GM12891 (cell line): Measurements from ENCODE around the gene CDK14.

ENCODE experiments used
- POLR2A ChIP-seq: IDR thresholded peaks from 2 replicates; pipeline ENCODE4 v1.6.1; 2011; ENCODE audit warnings: low read depth, low read length, control low read depth
- POLR2AphosphoS5 ChIP-seq: IDR thresholded peaks from 2 replicates; pipeline ENCODE4 v1.6.1; 2011; ENCODE audit warnings: low read depth, low read length, control low read depth
- TAF1 ChIP-seq: IDR thresholded peaks from 2 replicates; pipeline ENCODE4 v1.6.1; 2011; ENCODE audit warnings: low read depth, low read length, control low read depth

DNA sequence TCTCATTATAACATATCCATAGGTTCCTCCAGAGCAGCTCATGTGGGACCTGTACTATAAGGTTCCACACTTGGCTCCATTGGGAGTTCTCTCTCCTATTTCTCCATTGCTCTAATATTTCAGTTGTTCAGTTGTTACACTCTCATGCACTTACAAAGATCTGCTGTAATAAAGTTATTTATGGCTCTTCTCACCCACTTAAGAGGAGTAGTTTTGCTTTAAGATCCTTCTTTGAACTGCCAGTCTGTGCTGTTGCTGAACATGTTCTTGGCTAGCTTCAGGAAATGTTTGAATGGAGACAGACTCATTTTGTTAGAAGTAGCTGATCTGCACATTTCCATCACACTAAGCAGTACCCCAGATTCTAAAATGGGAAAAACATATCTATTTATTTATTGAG is 250.1 kb downstream of the CDK14 start:
- no peak for TF ChIP-seq POLR2AphosphoS5
- no peak for TF ChIP-seq TAF1
- no peak for TF ChIP-seq POLR2A
